ENCODE results near the gene IL22RA1. TPM values are rescaled to one million over a fixed set of nuclear protein-coding genes. Genes with fewer than 3 reads are reported as not detected.

IL22RA1 gene
- total RNA-seq, 1 donor from 2014 or later, result 0.83 TPM

- Histone ChIP-seq H3K36me3 (no peaks in the 10 kb centered on the region), H3K27me3 (ENCODE audit: low read depth) (peaks cover 1% of the 10 kb centered on the region), H3K9me3 (no peaks in the 10 kb centered on the region), H3K27ac (no peak overlapping the region), H3K4me3 (no peak overlapping the region), H3K4me1 (peaks cover 8% of the 10 kb centered on the region)
- ATAC-seq (no peak), DNase-seq (no peak)
- intact Hi-C loops (cut with DNase I), result no loop called here
- TF ChIP-seq CTCF (IDR thresholded peaks at IDR 0.05), result no peak
Observed at GRCh38 chr1:24109166-24109483, 33.8 kb downstream of the IL22RA1 start.

- Histone ChIP-seq H3K36me3 (no peaks in the 10 kb centered on the region), H3K4me3 (no peak overlapping the region), H3K9me3 (no peaks in the 10 kb centered on the region), H3K27me3 (ENCODE audit: low read depth) (no peaks in the 10 kb centered on the region), H3K4me1 (peaks cover 8% of the 10 kb centered on the region), H3K27ac (no peak overlapping the region)
- peak; percentile 25 for DNase-seq
- no peak for ATAC-seq
- TF ChIP-seq CTCF (IDR thresholded peaks at IDR 0.05), result no peak
- intact Hi-C loops (cut with DNase I), result no loop called here
Observed at GRCh38 chr1:24108334-24109165, 34.4 kb downstream of the IL22RA1 start.

GRCh38 chr1:24107462-24108138, 35.3 kb downstream of the IL22RA1 start:
- no peaks in the 10 kb centered on the region for H3K36me3 ChIP-seq
- H3K9me3 ChIP-seq, result no peaks in the 10 kb centered on the region
- H3K4me3 ChIP-seq, result no peak overlapping the region
- no peaks in the 10 kb centered on the region for H3K27me3 ChIP-seq (ENCODE audit: low read depth)
- H3K27ac ChIP-seq, result no peak overlapping the region
- intact Hi-C loops (cut with DNase I), result no loop called here
- DNase-seq (peak; percentile 36), ATAC-seq (no peak)
- no peak for TF ChIP-seq CTCF (IDR thresholded peaks at IDR 0.05)
- H3K4me1 ChIP-seq, result peaks cover 6% of the 10 kb centered on the region

GRCh38 chr1:24105368-24106160, 37.4 kb downstream of the IL22RA1 start:
- intact Hi-C loops (cut with DNase I), result no loop called here
- Histone ChIP-seq H3K4me3 (no peak overlapping the region), H3K36me3 (no peaks in the 10 kb centered on the region), H3K27ac (no peak overlapping the region), H3K27me3 (ENCODE audit: low read depth) (no peaks in the 10 kb centered on the region), H3K9me3 (no peaks in the 10 kb centered on the region), H3K4me1 (no peaks in the 10 kb centered on the region)
- no peak for TF ChIP-seq CTCF (IDR thresholded peaks at IDR 0.05)
- DNase-seq (peak; percentile 25), ATAC-seq (no peak)

- no peak for TF ChIP-seq CTCF (IDR thresholded peaks at IDR 0.05)
- H3K4me1 ChIP-seq, result no peaks in the 10 kb centered on the region
- intact Hi-C loops (cut with DNase I), result no loop called here
- H3K9me3 ChIP-seq, result no peaks in the 10 kb centered on the region
- no peaks in the 10 kb centered on the region for H3K27me3 ChIP-seq (ENCODE audit: low read depth)
- no peaks in the 10 kb centered on the region for H3K36me3 ChIP-seq
- no peak overlapping the region for H3K4me3 ChIP-seq
- DNase-seq, result peak; percentile 19
- no peak overlapping the region for H3K27ac ChIP-seq
- no peak for ATAC-seq
Observed at GRCh38 chr1:24104854-24105253, 38.1 kb downstream of the IL22RA1 start.

All from lower lobe of right lung (tissue), 2 donors.